OCI-M2 (cell line): ENCODE data around the gene SCGB1A1.
"Not testable (repeated sequence)": the region's sequence is repeated elsewhere in the genome, so short reads cannot be mapped to it uniquely, and the experiment has no call there.

Source experiments
- DNase-seq: peaks from one replicate; lab custom pipeline; 2025; ENCODE audit not compliant: unreplicated experiment; lab: John Stamatoyannopoulos, UW

Gene SCGB1A1

GRCh38 chr11:62446091-62446490 is 27.3 kb downstream of the SCGB1A1 start:
- DNase-seq: no peak

GRCh38 chr11:62449451-62449851 is 30.6 kb downstream of the SCGB1A1 start:
- no peak for DNase-seq

- not testable (repeated sequence) for DNase-seq
Observed at GRCh38 chr11:62449912-62450311, 31.1 kb downstream of the SCGB1A1 start.

- no peak for DNase-seq
Observed at GRCh38 chr11:62450543-62451240, 31.9 kb downstream of the SCGB1A1 start.

- DNase-seq: no peak
Observed at GRCh38 chr11:62451241-62451621, 32.4 kb downstream of the SCGB1A1 start.

- DNase-seq: no peak
Observed at GRCh38 chr11:62452261-62452660, 33.4 kb downstream of the SCGB1A1 start.

- DNase-seq: no peak
Observed at GRCh38 chr11:62452839-62453468, 34.1 kb downstream of the SCGB1A1 start.

GRCh38 chr11:62456630-62457029 is 37.8 kb downstream of the SCGB1A1 start:
- DNase-seq: no peak

- no peak for DNase-seq
Observed at GRCh38 chr11:62457478-62457877, 38.6 kb downstream of the SCGB1A1 start.

- DNase-seq: no peak
Observed at GRCh38 chr11:62458212-62459002, 39.6 kb downstream of the SCGB1A1 start.

- no peak for DNase-seq
Observed at GRCh38 chr11:62459080-62459479, 40.2 kb downstream of the SCGB1A1 start.

- DNase-seq: no peak
Observed at GRCh38 chr11:62461740-62462507, 43.1 kb downstream of the SCGB1A1 start.

- no peak for DNase-seq
Observed at GRCh38 chr11:62462508-62462892, 43.7 kb downstream of the SCGB1A1 start.

GRCh38 chr11:62463121-62463542 is 44.3 kb downstream of the SCGB1A1 start:
- DNase-seq: no peak

GRCh38 chr11:62464655-62465054 is 45.8 kb downstream of the SCGB1A1 start:
- DNase-seq: no peak

GRCh38 chr11:62466444-62466843 is 47.6 kb downstream of the SCGB1A1 start:
- DNase-seq: no peak

GRCh38 chr11:62468577-62468976 is 49.7 kb downstream of the SCGB1A1 start:
- DNase-seq: no peak

GRCh38 chr11:62471603-62472002 is 52.8 kb downstream of the SCGB1A1 start:
- DNase-seq: no peak

- no peak for DNase-seq
Observed at GRCh38 chr11:62472063-62472884, 53.4 kb downstream of the SCGB1A1 start.
